ENCODE measurements around the gene RAP1GAP.

RAP1GAP gene

GRCh38 chr1:21590934-21591333 is 78.2 kb downstream of the RAP1GAP start:
- no peak for DNase-seq (ENCODE audit: low spot score)

GRCh38 chr1:21590126-21590880 is 78.9 kb downstream of the RAP1GAP start:
- no peak for DNase-seq (ENCODE audit: low spot score)

- DNase-seq (ENCODE audit: low spot score) = no peak
These were observed 79.5 kb downstream of the RAP1GAP start for GRCh38 chr1:21589618-21590017.

- DNase-seq (ENCODE audit: low spot score) = no peak
These were observed 81.6 kb downstream of the RAP1GAP start for GRCh38 chr1:21587602-21587953.

GRCh38 chr1:21586846-21587601 is 82.1 kb downstream of the RAP1GAP start:
- DNase-seq (ENCODE audit: low spot score) = peak; percentile 23

- no peak for DNase-seq (ENCODE audit: low spot score)
These were observed 82.9 kb downstream of the RAP1GAP start for GRCh38 chr1:21586222-21586621.

GRCh38 chr1:21585037-21585436 is 84.1 kb downstream of the RAP1GAP start:
- no peak for DNase-seq (ENCODE audit: low spot score)

- DNase-seq (ENCODE audit: low spot score) = no peak
These were observed 85.1 kb downstream of the RAP1GAP start for GRCh38 chr1:21584096-21584495.

GRCh38 chr1:21579791-21580190 is 89.4 kb downstream of the RAP1GAP start:
- no peak for DNase-seq (ENCODE audit: low spot score)

- DNase-seq (ENCODE audit: low spot score) = no peak
These were observed 91.2 kb downstream of the RAP1GAP start for GRCh38 chr1:21577933-21578332.

- DNase-seq (ENCODE audit: low spot score) = no peak
These were observed 91.8 kb downstream of the RAP1GAP start for GRCh38 chr1:21577324-21577723.

- no peak for DNase-seq (ENCODE audit: low spot score)
These were observed 92.4 kb downstream of the RAP1GAP start for GRCh38 chr1:21576798-21577187.

- no peak for DNase-seq (ENCODE audit: low spot score)
These were observed 92.9 kb downstream of the RAP1GAP start for GRCh38 chr1:21576031-21576797.

- no peak for DNase-seq (ENCODE audit: low spot score)
These were observed 93.7 kb downstream of the RAP1GAP start for GRCh38 chr1:21575351-21575942.

- no peak for DNase-seq (ENCODE audit: low spot score)
These were observed 94.5 kb downstream of the RAP1GAP start for GRCh38 chr1:21574466-21575151.

- DNase-seq (ENCODE audit: low spot score) = peak; percentile 31
These were observed 95.1 kb downstream of the RAP1GAP start for GRCh38 chr1:21573971-21574465.

- DNase-seq (ENCODE audit: low spot score) = no peak
These were observed 95.7 kb downstream of the RAP1GAP start for GRCh38 chr1:21573475-21573874.

- DNase-seq (ENCODE audit: low spot score) = no peak
These were observed 96.4 kb downstream of the RAP1GAP start for GRCh38 chr1:21572735-21573277.

GRCh38 chr1:21572221-21572620 is 96.9 kb downstream of the RAP1GAP start:
- DNase-seq (ENCODE audit: low spot score) = no peak

GRCh38 chr1:21570885-21571284 is 98.3 kb downstream of the RAP1GAP start:
- DNase-seq (ENCODE audit: low spot score) = no peak

GRCh38 chr1:21570528-21570875 is 98.7 kb downstream of the RAP1GAP start:
- no peak for DNase-seq (ENCODE audit: low spot score)
